NCI-H82 treated with DMSO at 0.1 percent for 48 hours (cell line): Measurements from ENCODE around the gene HES4.
"Not testable (repeated sequence)": the region's sequence is repeated elsewhere in the genome, so short reads cannot be mapped to it uniquely, and the experiment has no call there.

Experiments used
- DNase-seq: peaks from one replicate; lab custom pipeline; 2025; ENCODE audit not compliant: unreplicated experiment; lab: John Stamatoyannopoulos, UW

The HES4 gene

GRCh38 chr1:981491-981954 is 18.4 kb downstream of the HES4 start:
- no peak for DNase-seq

- DNase-seq: no peak
These were observed 19.1 kb downstream of the HES4 start for GRCh38 chr1:980602-981395.

- DNase-seq: no peak
These were observed 19.7 kb downstream of the HES4 start for GRCh38 chr1:980137-980571.

- no peak for DNase-seq
These were observed 20.2 kb downstream of the HES4 start for GRCh38 chr1:979744-980072.

GRCh38 chr1:978835-979743 is 20.8 kb downstream of the HES4 start:
- DNase-seq: no peak

GRCh38 chr1:978069-978834 is 21.6 kb downstream of the HES4 start:
- DNase-seq: no peak

- not testable (repeated sequence) for DNase-seq
These were observed 23.1 kb downstream of the HES4 start for GRCh38 chr1:976791-977190.

GRCh38 chr1:975896-976683 is 23.8 kb downstream of the HES4 start:
- peak; percentile 29 for DNase-seq

- no peak for DNase-seq
These were observed 24.5 kb downstream of the HES4 start for GRCh38 chr1:975365-975764.

GRCh38 chr1:974687-975328 is 25.1 kb downstream of the HES4 start:
- DNase-seq: no peak

- no peak for DNase-seq
These were observed 25.6 kb downstream of the HES4 start for GRCh38 chr1:974293-974640.

GRCh38 chr1:973459-974292 is 26.2 kb downstream of the HES4 start:
- DNase-seq: no peak

GRCh38 chr1:972726-973458 is 27.0 kb downstream of the HES4 start:
- no peak for DNase-seq

- no peak for DNase-seq
These were observed 28.0 kb downstream of the HES4 start for GRCh38 chr1:971751-972506.

GRCh38 chr1:970973-971730 is 28.7 kb downstream of the HES4 start:
- DNase-seq: no peak

- DNase-seq: no peak
These were observed 29.5 kb downstream of the HES4 start for GRCh38 chr1:970242-970972.
